MM.1S (cell line): Measurements from ENCODE around the gene FGF8.

ENCODE experiments used
- DNase-seq: peaks from one replicate; pipeline ENCODE4 v3.0.0-alpha.2; 2015
- H2AFZ ChIP-seq: fragments of 300-600 bp; sonication (generic); 2 replicates; pipeline ENCODE4 v1.6.0; 2016; ENCODE audit warnings: antibody characterized with exemption, low read length
- H3F3A ChIP-seq: fragments of 300-600 bp; sonication (generic); 2 replicates; pipeline ENCODE4 v1.6.1; 2016; ENCODE audit warnings: mild to moderate bottlenecking, antibody characterized with exemption, low read length, moderate library complexity, mixed read lengths; ENCODE audit not compliant: insufficient read depth
- H3K27ac ChIP-seq: fragments of 300-600 bp; sonication (generic); 2 replicates; pipeline ENCODE4 v1.5.1; 2016; ENCODE audit warnings: mild to moderate bottlenecking, low read length
- H3K27me3 ChIP-seq: fragments of 300-600 bp; sonication (generic); replicated peaks from 2 replicates; pipeline ENCODE4 v1.6.0; 2016; ENCODE audit warnings: low read length; ENCODE audit not compliant: insufficient read depth
- H3K36me3 ChIP-seq: fragments of 300-600 bp; sonication (generic); replicated peaks from 2 replicates; pipeline ENCODE4 v1.6.1; 2016; ENCODE audit warnings: mild to moderate bottlenecking, low read length, mixed read lengths; ENCODE audit not compliant: insufficient read depth
- H3K4me1 ChIP-seq: fragments of 300-600 bp; sonication (generic); 2 replicates; pipeline ENCODE4 v1.6.1; 2016; ENCODE audit warnings: low read length, mixed read lengths
- H3K4me2 ChIP-seq: fragments of 300-600 bp; sonication (generic); 2 replicates; pipeline ENCODE4 v1.6.0; 2016; ENCODE audit warnings: low read depth, low read length
- H3K4me3 ChIP-seq: fragments of 300-600 bp; sonication (generic); 2 replicates; pipeline ENCODE4 v1.5.1; 2016; ENCODE audit warnings: low read length, mixed read lengths
- H3K79me2 ChIP-seq: fragments of 300-600 bp; sonication (generic); 2 replicates; pipeline ENCODE4 v1.6.1; 2016; ENCODE audit warnings: mixed run types, low read length, mixed read lengths
- H3K9ac ChIP-seq: fragments of 300-600 bp; sonication (generic); 2 replicates; pipeline ENCODE4 v1.6.1; 2016; ENCODE audit warnings: low read length, mixed read lengths
- H3K9me2 ChIP-seq: fragments of 300-600 bp; sonication (generic); replicated peaks from 2 replicates; pipeline ENCODE4 v1.6.1; 2016; ENCODE audit warnings: mild to moderate bottlenecking, low read length, mixed read lengths; ENCODE audit not compliant: insufficient read depth
- H3K9me3 ChIP-seq: fragments of 300-600 bp; sonication (generic); replicated peaks from 2 replicates; pipeline ENCODE4 v1.6.1; 2016; ENCODE audit warnings: mild to moderate bottlenecking, low read length, mixed read lengths; ENCODE audit not compliant: insufficient read depth
- H4K20me1 ChIP-seq: fragments of 300-600 bp; sonication (generic); 2 replicates; pipeline ENCODE4 v1.6.1; 2016; ENCODE audit warnings: mild to moderate bottlenecking, low read length, moderate library complexity, mixed read lengths; ENCODE audit not compliant: insufficient read depth
- EZH2 ChIP-seq: fragments of 300-600 bp; sonication (generic); optimal IDR thresholded peaks from 2 replicates; pipeline ENCODE3; 2017; ENCODE audit warnings: low read depth, mild to moderate bottlenecking, antibody characterized with exemption, low read length, mixed read lengths
- EZH2phosphoT487 ChIP-seq: fragments of 300-600 bp; sonication (generic); IDR thresholded peaks from 2 replicates; pipeline ENCODE4 v1.6.1; 2018; ENCODE audit warnings: antibody characterized with exemption, low read length
- TF ChIP-seq, protein P1 (sequence below): fragments of 300-600 bp; sonication (generic); IDR thresholded peaks from 2 replicates; pipeline ENCODE4 v1.5.1; 2016; ENCODE audit warnings: antibody characterized with exemption, low read length, mixed read lengths

The FGF8 gene, protein sequence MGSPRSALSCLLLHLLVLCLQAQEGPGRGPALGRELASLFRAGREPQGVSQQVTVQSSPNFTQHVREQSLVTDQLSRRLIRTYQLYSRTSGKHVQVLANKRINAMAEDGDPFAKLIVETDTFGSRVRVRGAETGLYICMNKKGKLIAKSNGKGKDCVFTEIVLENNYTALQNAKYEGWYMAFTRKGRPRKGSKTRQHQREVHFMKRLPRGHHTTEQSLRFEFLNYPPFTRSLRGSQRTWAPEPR

GRCh38 chr10:101775273-101776160, at the start of gene FGF8:
Gene FGF8 (minus strand): TSS chr10:101776114. CDS start chr10:101775900, 214 bp downstream.
- Histone ChIP-seq H3K27me3 (peaks cover 71% of the 10 kb centered on the region), H3K36me3 (no peaks in the 10 kb centered on the region), H3K9me3 (no peaks in the 10 kb centered on the region), H2AFZ (no peak within 1 kb of the TSS), H4K20me1 (no peaks in the 10 kb centered on the region), H3K4me3 (no peak within 1 kb of the TSS), H3K27ac (no peak within 1 kb of the TSS), H3K4me2 (no peak within 1 kb of the TSS), H3K9ac (no peak within 1 kb of the TSS), H3K9me2 (no peaks in the 10 kb centered on the region), H3K4me1 (peaks cover 6% of the 10 kb centered on the region), H3K79me2 (no peaks in the 10 kb centered on the region), H3F3A (no peaks in the 10 kb centered on the region)
- DNase-seq: no peak
- TF ChIP-seq EZH2phosphoT487 (no peak), EZH2 (peak; percentile 97)

GRCh38 chr10:101824736-101825135, 48.8 kb upstream of the FGF8 start:
- Histone ChIP-seq H3K9ac (no peak overlapping the region), H2AFZ (no peak overlapping the region), H3K4me3 (no peak overlapping the region), H3K27ac (no peak overlapping the region), H3K9me2 (no peaks in the 10 kb centered on the region), H3K9me3 (no peaks in the 10 kb centered on the region), H3K27me3 (no peaks in the 10 kb centered on the region), H3K4me1 (no peaks in the 10 kb centered on the region), H3F3A (peaks cover 1% of the 10 kb centered on the region), H3K36me3 (no peaks in the 10 kb centered on the region), H3K79me2 (peaks cover 5% of the 10 kb centered on the region), H4K20me1 (no peaks in the 10 kb centered on the region), H3K4me2 (no peak overlapping the region)
- TF ChIP-seq, protein P1, sequence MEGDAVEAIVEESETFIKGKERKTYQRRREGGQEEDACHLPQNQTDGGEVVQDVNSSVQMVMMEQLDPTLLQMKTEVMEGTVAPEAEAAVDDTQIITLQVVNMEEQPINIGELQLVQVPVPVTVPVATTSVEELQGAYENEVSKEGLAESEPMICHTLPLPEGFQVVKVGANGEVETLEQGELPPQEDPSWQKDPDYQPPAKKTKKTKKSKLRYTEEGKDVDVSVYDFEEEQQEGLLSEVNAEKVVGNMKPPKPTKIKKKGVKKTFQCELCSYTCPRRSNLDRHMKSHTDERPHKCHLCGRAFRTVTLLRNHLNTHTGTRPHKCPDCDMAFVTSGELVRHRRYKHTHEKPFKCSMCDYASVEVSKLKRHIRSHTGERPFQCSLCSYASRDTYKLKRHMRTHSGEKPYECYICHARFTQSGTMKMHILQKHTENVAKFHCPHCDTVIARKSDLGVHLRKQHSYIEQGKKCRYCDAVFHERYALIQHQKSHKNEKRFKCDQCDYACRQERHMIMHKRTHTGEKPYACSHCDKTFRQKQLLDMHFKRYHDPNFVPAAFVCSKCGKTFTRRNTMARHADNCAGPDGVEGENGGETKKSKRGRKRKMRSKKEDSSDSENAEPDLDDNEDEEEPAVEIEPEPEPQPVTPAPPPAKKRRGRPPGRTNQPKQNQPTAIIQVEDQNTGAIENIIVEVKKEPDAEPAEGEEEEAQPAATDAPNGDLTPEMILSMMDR: no peak
- TF ChIP-seq EZH2phosphoT487 (no peak), EZH2 (no peak)
- no peak for DNase-seq

- DNase-seq: peak; percentile 74
- H3K9me3 ChIP-seq: no peaks in the 10 kb centered on the region
- H2AFZ ChIP-seq: peak overlapping the region; percentile 77
- peak overlapping the region; percentile 91 for H3K4me2 ChIP-seq
- TF ChIP-seq EZH2 (no peak), EZH2phosphoT487 (no peak)
- TF ChIP-seq, protein P1: no peak
- H3K9me2 ChIP-seq: no peaks in the 10 kb centered on the region
- H3K4me1 ChIP-seq: peaks cover 15% of the 10 kb centered on the region
- no peaks in the 10 kb centered on the region for H3K36me3 ChIP-seq
- peaks cover 11% of the 10 kb centered on the region for H3F3A ChIP-seq
- H3K27me3 ChIP-seq: no peaks in the 10 kb centered on the region
- H3K4me3 ChIP-seq: peak overlapping the region; percentile 60
- peaks cover 29% of the 10 kb centered on the region for H4K20me1 ChIP-seq
- peak overlapping the region; percentile 57 for H3K9ac ChIP-seq
- peak overlapping the region; percentile 80; the same call in 1 of the 2 replicates for H3K27ac ChIP-seq
- peaks cover 57% of the 10 kb centered on the region for H3K79me2 ChIP-seq
These were observed 43.1 kb upstream of the FGF8 start for GRCh38 chr10:101818872-101819633.
